ENCODE data around the gene ZNF620.

The ZNF620 gene

DNA sequence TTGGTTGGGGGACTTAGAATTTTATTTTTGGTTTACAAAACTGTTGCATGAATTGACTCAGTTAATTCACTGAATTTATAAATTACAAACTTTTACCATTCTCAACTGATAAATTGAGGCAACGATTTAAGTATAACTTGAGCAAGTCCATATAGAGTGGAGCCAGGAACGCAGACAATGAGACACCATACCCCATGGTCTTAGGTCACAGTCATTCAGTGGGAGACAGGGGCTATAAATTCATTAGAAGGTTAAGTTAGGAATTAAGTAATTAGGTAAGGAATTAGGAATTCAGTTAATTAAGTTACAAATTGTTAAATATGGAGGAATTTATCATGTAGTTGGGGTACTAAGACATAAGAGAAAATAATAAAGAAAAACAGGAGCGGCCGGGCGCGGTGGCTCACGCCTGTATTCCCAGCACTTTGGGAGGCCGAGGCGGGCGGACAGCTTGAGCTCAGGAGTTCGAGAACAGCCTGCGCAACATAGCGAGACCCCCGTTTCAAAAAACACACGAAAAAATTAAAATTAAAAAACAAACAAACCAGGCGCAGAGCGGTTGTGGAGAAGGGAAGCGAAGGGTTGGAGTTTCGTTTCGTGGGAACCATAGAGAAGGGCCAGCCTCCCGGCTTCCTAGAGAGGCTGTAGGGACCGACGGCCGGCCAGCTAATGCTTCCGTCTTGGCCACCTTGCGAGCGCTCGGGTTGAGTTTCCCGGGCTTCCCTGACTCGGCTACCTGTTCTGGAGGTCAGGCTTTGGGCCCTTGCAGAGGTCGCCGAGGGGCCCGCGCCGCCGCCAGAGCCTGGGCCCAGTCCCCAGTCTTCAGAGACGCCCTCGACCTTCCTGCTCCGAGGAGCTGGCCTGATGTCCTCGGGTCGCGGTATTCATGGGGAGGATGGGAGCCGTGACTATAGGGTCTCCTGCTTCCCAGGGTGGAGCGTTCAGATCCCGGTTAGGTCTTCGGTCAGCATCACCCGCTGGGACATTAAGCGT lies 29.1 kb upstream of the ZNF620 start, which contains the start of gene ZNF619 (continued):
- TF ChIP-seq, protein P1, sequence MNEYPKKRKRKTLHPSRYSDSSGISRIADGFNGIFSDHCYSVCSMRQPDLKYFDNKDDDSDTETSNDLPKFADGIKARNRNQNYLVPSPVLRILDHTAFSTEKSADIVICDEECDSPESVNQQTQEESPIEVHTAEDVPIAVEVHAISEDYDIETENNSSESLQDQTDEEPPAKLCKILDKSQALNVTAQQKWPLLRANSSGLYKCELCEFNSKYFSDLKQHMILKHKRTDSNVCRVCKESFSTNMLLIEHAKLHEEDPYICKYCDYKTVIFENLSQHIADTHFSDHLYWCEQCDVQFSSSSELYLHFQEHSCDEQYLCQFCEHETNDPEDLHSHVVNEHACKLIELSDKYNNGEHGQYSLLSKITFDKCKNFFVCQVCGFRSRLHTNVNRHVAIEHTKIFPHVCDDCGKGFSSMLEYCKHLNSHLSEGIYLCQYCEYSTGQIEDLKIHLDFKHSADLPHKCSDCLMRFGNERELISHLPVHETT (tag by site-specific recombination; IDR thresholded peaks at IDR 0.05): no peak
- TF ChIP-seq ZIC2 (tag by site-specific recombination; IDR thresholded peaks at IDR 0.05): no peak

DNA sequence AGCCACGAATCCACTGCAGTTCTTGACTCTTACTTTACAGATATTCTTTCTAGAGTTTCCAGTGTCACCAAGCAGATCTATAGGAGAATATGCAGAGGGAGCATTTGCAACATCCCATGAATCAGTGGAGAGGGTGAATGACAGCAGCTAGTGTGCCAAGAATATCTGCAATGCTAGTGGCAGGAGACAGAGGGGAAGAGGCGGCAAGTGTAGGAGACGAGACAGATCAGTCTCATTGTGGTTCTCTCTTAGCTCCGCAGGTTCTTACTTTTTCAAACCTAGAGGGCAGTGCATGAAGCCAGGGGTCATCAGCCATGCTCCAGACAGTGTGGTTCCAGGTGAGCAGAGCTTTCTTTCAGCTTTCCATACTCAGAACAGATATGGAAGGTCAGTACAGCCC lies 28.2 kb upstream of the ZNF620 start:
- Histone ChIP-seq H3K4me1 (ENCODE audit: control insufficient read depth, insufficient read depth, low read length) (no peaks in the 10 kb centered on the region; the same call in 1 of the 2 replicates), H3K9me3 (ENCODE audit: control insufficient read depth, insufficient read depth, low read depth, low read length) (no peaks in the 10 kb centered on the region), H3K36me3 (ENCODE audit: control insufficient read depth in 2 of 2, insufficient read depth in 1 of 2, low read length in 2 of 2) (no peaks in the 10 kb centered on the region), H3K27ac (ENCODE audit: extremely low read depth, low read depth, low read length) (no peak overlapping the region), H3K4me3 (ENCODE audit: low read depth, low read length) (peak overlapping the region; percentile 73)
- TF ChIP-seq, protein P2, sequence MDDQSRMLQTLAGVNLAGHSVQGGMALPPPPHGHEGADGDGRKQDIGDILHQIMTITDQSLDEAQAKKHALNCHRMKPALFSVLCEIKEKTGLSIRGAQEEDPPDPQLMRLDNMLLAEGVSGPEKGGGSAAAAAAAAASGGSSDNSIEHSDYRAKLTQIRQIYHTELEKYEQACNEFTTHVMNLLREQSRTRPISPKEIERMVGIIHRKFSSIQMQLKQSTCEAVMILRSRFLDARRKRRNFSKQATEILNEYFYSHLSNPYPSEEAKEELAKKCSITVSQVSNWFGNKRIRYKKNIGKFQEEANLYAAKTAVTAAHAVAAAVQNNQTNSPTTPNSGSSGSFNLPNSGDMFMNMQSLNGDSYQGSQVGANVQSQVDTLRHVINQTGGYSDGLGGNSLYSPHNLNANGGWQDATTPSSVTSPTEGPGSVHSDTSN (CRISPR knock-in tag; IDR thresholded peaks at IDR 0.05): no peak
- TF ChIP-seq, protein P3, sequence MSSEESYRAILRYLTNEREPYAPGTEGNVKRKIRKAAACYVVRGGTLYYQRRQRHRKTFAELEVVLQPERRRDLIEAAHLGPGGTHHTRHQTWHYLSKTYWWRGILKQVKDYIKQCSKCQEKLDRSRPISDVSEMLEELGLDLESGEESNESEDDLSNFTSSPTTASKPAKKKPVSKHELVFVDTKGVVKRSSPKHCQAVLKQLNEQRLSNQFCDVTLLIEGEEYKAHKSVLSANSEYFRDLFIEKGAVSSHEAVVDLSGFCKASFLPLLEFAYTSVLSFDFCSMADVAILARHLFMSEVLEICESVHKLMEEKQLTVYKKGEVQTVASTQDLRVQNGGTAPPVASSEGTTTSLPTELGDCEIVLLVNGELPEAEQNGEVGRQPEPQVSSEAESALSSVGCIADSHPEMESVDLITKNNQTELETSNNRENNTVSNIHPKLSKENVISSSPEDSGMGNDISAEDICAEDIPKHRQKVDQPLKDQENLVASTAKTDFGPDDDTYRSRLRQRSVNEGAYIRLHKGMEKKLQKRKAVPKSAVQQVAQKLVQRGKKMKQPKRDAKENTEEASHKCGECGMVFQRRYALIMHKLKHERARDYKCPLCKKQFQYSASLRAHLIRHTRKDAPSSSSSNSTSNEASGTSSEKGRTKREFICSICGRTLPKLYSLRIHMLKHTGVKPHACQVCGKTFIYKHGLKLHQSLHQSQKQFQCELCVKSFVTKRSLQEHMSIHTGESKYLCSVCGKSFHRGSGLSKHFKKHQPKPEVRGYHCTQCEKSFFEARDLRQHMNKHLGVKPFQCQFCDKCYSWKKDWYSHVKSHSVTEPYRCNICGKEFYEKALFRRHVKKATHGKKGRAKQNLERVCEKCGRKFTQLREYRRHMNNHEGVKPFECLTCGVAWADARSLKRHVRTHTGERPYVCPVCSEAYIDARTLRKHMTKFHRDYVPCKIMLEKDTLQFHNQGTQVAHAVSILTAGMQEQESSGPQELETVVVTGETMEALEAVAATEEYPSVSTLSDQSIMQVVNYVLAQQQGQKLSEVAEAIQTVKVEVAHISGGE (tag by site-specific recombination; conservative IDR thresholded peaks at IDR 0.05; ENCODE audit: low read depth): no peak
- TF ChIP-seq, protein P4, sequence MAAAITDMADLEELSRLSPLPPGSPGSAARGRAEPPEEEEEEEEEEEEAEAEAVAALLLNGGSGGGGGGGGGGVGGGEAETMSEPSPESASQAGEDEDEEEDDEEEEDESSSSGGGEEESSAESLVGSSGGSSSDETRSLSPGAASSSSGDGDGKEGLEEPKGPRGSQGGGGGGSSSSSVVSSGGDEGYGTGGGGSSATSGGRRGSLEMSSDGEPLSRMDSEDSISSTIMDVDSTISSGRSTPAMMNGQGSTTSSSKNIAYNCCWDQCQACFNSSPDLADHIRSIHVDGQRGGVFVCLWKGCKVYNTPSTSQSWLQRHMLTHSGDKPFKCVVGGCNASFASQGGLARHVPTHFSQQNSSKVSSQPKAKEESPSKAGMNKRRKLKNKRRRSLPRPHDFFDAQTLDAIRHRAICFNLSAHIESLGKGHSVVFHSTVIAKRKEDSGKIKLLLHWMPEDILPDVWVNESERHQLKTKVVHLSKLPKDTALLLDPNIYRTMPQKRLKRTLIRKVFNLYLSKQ (tag by site-specific recombination; IDR thresholded peaks at IDR 0.05; ENCODE audit: borderline replicate concordance): no peak
- TF ChIP-seq, protein P5, sequence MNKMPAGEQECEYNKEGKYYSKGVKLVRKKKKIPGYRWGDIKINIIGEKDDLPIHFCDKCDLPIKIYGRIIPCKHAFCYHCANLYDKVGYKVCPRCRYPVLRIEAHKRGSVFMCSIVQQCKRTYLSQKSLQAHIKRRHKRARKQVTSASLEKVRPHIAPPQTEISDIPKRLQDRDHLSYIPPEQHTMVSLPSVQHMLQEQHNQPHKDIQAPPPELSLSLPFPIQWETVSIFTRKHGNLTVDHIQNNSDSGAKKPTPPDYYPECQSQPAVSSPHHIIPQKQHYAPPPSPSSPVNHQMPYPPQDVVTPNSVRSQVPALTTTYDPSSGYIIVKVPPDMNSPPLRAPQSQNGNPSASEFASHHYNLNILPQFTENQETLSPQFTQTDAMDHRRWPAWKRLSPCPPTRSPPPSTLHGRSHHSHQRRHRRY (tag by site-specific recombination; IDR thresholded peaks at IDR 0.05): no peak
- no peak for TF ChIP-seq ZNF501 (tag by site-specific recombination; IDR thresholded peaks at IDR 0.05)
- TF ChIP-seq ZNF658 (tag by site-specific recombination; IDR thresholded peaks at IDR 0.05): no peak
- TF ChIP-seq ZIC2 (tag by site-specific recombination; IDR thresholded peaks at IDR 0.05): no peak
- no peak for TF ChIP-seq MEIS1 (CRISPR knock-in tag; IDR thresholded peaks at IDR 0.05; ENCODE audit: borderline replicate concordance)
- no peak for TF ChIP-seq ZNF629 (tag by site-specific recombination; IDR thresholded peaks at IDR 0.05)
- TF ChIP-seq EGR2 (tag by site-specific recombination; IDR thresholded peaks at IDR 0.05; ENCODE audit: low read depth): no peak
- TF ChIP-seq MYNN (tag by site-specific recombination; IDR thresholded peaks at IDR 0.05; ENCODE audit: borderline replicate concordance): no peak
- TF ChIP-seq ZNF274 (IDR thresholded peaks at IDR 0.05; ENCODE audit: low read length): no peak
- no peak for TF ChIP-seq ZNF274 (tag by site-specific recombination; IDR thresholded peaks at IDR 0.05; ENCODE audit: borderline replicate concordance)
- no peak for TF ChIP-seq ZNF202 (tag by site-specific recombination; IDR thresholded peaks at IDR 0.05; ENCODE audit: borderline replicate concordance)
- TF ChIP-seq ZNF529 (tag by site-specific recombination; IDR thresholded peaks at IDR 0.05; ENCODE audit: insufficient replicate concordance): no peak
- TF ChIP-seq, protein P6, sequence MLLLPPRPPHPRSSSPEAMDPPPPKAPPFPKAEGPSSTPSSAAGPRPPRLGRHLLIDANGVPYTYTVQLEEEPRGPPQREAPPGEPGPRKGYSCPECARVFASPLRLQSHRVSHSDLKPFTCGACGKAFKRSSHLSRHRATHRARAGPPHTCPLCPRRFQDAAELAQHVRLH (tag by site-specific recombination; IDR thresholded peaks at IDR 0.05): no peak
- no peak for TF ChIP-seq ZNF391 (tag by site-specific recombination; IDR thresholded peaks at IDR 0.05; ENCODE audit: borderline replicate concordance, low read depth)
- TF ChIP-seq IKZF3 (tag by site-specific recombination; IDR thresholded peaks at IDR 0.05): no peak
- no peak for TF ChIP-seq ZNF174 (tag by site-specific recombination; IDR thresholded peaks at IDR 0.05)
- TF ChIP-seq, protein P7, sequence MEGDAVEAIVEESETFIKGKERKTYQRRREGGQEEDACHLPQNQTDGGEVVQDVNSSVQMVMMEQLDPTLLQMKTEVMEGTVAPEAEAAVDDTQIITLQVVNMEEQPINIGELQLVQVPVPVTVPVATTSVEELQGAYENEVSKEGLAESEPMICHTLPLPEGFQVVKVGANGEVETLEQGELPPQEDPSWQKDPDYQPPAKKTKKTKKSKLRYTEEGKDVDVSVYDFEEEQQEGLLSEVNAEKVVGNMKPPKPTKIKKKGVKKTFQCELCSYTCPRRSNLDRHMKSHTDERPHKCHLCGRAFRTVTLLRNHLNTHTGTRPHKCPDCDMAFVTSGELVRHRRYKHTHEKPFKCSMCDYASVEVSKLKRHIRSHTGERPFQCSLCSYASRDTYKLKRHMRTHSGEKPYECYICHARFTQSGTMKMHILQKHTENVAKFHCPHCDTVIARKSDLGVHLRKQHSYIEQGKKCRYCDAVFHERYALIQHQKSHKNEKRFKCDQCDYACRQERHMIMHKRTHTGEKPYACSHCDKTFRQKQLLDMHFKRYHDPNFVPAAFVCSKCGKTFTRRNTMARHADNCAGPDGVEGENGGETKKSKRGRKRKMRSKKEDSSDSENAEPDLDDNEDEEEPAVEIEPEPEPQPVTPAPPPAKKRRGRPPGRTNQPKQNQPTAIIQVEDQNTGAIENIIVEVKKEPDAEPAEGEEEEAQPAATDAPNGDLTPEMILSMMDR (tag by site-specific recombination; IDR thresholded peaks at IDR 0.05): no peak
- no peak for TF ChIP-seq ZNF324 (tag by site-specific recombination; IDR thresholded peaks at IDR 0.05)
- POLR2A ChIA-PET: interaction anchor here (1.4 to 2.2 kb wide), 4 partner anchors 14 to 47 kb away, joined by 4 to 20 read pairs (median 9); partner anchors contain the start of genes RPL14, ZNF620 and ZNF621
- CTCF ChIA-PET: interaction anchor here (0.6 to 0.7 kb wide), 2 partner anchors 140 to 494 kb away, joined by 3 read pairs; no protein-coding TSS in a partner anchor

Data from HEK293 (cell line).